HEK293T (cell line): ENCODE data around the gene PRRC2B.

Source experiments
- ELF4 ChIP-seq: fragments of 450-650 bp; IDR thresholded peaks from 2 replicates; pipeline ENCODE4 v1.6.1; 2017; ENCODE audit warnings: antibody characterized with exemption
- HDGF ChIP-seq: fragments of 450-650 bp; IDR thresholded peaks from 2 replicates; pipeline ENCODE4 v1.6.1; 2017; ENCODE audit warnings: antibody characterized with exemption, borderline replicate concordance
- NFRKB ChIP-seq: fragments of 450-650 bp; IDR thresholded peaks from 2 replicates; pipeline ENCODE4 v1.6.1; 2016; ENCODE audit warnings: mild to moderate bottlenecking, moderate library complexity
- SP1 ChIP-seq: fragments of 450-650 bp; IDR thresholded peaks from 2 replicates; pipeline ENCODE4 v1.6.1; 2017
- TF ChIP-seq, protein P1 (sequence below): fragments of 450-650 bp; IDR thresholded peaks from 2 replicates; pipeline ENCODE4 v1.6.1; 2016

GRCh38 chr9:131500377-131500776, 106.5 kb downstream of the PRRC2B start:
- TF ChIP-seq ELF4: no peak
- TF ChIP-seq HDGF: no peak
- no peak for TF ChIP-seq SP1
- TF ChIP-seq, protein P1, sequence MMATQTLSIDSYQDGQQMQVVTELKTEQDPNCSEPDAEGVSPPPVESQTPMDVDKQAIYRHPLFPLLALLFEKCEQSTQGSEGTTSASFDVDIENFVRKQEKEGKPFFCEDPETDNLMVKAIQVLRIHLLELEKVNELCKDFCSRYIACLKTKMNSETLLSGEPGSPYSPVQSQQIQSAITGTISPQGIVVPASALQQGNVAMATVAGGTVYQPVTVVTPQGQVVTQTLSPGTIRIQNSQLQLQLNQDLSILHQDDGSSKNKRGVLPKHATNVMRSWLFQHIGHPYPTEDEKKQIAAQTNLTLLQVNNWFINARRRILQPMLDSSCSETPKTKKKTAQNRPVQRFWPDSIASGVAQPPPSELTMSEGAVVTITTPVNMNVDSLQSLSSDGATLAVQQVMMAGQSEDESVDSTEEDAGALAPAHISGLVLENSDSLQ: no peak
- TF ChIP-seq NFRKB: no peak
